GM12891 (cell line): ENCODE results near the gene ROBO1.

ENCODE experiments used
- POLR2A ChIP-seq: IDR thresholded peaks from 2 replicates; pipeline ENCODE4 v1.6.1; 2011; ENCODE audit warnings: low read depth, low read length, control low read depth
- POLR2AphosphoS5 ChIP-seq: IDR thresholded peaks from 2 replicates; pipeline ENCODE4 v1.6.1; 2011; ENCODE audit warnings: low read depth, low read length, control low read depth
- TAF1 ChIP-seq: IDR thresholded peaks from 2 replicates; pipeline ENCODE4 v1.6.1; 2011; ENCODE audit warnings: low read depth, low read length, control low read depth

DNA sequence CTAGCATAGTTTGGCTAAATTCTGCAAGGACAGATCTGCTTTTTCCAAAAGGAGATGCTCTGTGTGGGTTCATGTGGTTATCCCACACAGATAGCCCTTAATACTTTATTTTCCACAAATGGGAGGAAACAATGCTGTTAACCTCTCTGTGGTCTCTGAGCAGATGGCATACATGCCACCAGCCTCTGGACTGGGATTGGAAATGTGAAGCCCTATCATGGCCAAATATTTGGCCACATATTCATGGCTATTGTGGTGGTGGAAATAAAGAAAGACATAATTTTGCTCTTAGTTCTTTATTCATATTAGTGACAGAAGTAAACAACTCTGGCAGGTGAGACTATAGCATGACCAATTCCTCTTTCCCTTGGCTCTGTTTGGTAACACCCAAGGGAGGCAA lies 726.2 kb downstream of the ROBO1 start:
- TF ChIP-seq POLR2A = no peak
- TF ChIP-seq TAF1 = no peak
- TF ChIP-seq POLR2AphosphoS5 = no peak
